Measurements from ENCODE around the gene TCF4. TPM values are rescaled to one million over a fixed set of nuclear protein-coding genes. Genes with fewer than 3 reads are reported as not detected.

The TCF4 gene
- polyA plus RNA-seq, 1 donor (not counting 4 experiments of a cell fraction or from before 2014, with no cell fraction given) = 9.7 TPM

DNA sequence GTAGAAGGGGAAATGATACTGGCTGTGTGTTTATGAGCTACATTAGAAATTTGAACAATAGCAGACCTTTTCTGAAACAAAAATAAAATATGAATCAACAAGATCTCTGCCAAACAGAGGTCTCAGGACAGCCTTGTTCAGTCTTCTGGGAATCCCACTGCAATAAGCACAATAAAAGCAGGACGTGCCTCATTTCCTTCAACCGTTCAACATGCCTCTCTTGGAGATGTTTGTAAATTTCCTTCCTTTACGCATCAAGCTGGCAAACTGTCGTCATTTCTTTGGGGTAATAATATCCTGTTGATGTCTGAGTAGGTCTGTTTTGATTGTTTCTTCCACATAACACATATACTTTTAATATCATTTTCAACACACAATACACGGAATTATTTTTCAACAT, 77.2 kb downstream of the TCF4 start:
- FAIRE-seq = no peak
- dilution Hi-C loops (cut with MboI; ENCODE audit: extremely low pct_ligation_motif_present, low sequenced_read_pairs) = no loop called here
- no peak for TF ChIP-seq EZH2 (IDR thresholded peaks at IDR 0.05; ENCODE audit: low read length)
- TF ChIP-seq, protein P1, sequence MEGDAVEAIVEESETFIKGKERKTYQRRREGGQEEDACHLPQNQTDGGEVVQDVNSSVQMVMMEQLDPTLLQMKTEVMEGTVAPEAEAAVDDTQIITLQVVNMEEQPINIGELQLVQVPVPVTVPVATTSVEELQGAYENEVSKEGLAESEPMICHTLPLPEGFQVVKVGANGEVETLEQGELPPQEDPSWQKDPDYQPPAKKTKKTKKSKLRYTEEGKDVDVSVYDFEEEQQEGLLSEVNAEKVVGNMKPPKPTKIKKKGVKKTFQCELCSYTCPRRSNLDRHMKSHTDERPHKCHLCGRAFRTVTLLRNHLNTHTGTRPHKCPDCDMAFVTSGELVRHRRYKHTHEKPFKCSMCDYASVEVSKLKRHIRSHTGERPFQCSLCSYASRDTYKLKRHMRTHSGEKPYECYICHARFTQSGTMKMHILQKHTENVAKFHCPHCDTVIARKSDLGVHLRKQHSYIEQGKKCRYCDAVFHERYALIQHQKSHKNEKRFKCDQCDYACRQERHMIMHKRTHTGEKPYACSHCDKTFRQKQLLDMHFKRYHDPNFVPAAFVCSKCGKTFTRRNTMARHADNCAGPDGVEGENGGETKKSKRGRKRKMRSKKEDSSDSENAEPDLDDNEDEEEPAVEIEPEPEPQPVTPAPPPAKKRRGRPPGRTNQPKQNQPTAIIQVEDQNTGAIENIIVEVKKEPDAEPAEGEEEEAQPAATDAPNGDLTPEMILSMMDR (optimal IDR thresholded peaks at IDR 0.05 in 1 of 3, IDR thresholded peaks at IDR 0.05 in 1 of 3, conservative IDR thresholded peaks at IDR 0.05 in 1 of 3; ENCODE audit: extremely low read depth in 1 of 3, insufficient read depth in 2 of 3, low read length in 3 of 3) = no peak
- DNase-seq (ENCODE audit: low read depth, low spot score) = no peak
- Histone ChIP-seq H3K4me1 (ENCODE audit: control insufficient read depth, extremely low read depth, insufficient read depth, low read length) (peaks cover 19% of the 10 kb centered on the region), H3K36me3 (ENCODE audit: control insufficient read depth in 2 of 2, extremely low read depth in 1 of 2, insufficient read depth in 2 of 2, low read length in 2 of 2) (no peaks in the 10 kb centered on the region), H3K9me1 (ENCODE audit: control insufficient read depth, extremely low read depth, insufficient read depth, low read length) (no peaks in the 10 kb centered on the region), H3K9ac (ENCODE audit: control insufficient read depth, extremely low read depth, insufficient read depth, low read length) (no peak overlapping the region), H3K4me2 (ENCODE audit: control insufficient read depth, extremely low read depth, insufficient read depth, low read depth, low read length) (no peak overlapping the region), H4K20me1 (ENCODE audit: control insufficient read depth, extremely low read depth, insufficient read depth, low read length) (no peaks in the 10 kb centered on the region), H3K27me3 (ENCODE audit: control insufficient read depth, extremely low read depth, insufficient read depth, low read length) (no peaks in the 10 kb centered on the region), H3K79me2 (ENCODE audit: control insufficient read depth, insufficient read depth, low read length) (no peaks in the 10 kb centered on the region), H3K27ac (ENCODE audit: control insufficient read depth, insufficient read depth, low read length) (no peak overlapping the region), H2AFZ (ENCODE audit: control insufficient read depth, low read length) (no peak overlapping the region), H3K9me3 (ENCODE audit: control insufficient read depth, low read depth, low read length) (no peaks in the 10 kb centered on the region), H3K4me3 (ENCODE audit: control insufficient read depth in 2 of 3, extremely low read depth in 1 of 3, insufficient read depth in 2 of 3, low read depth in 1 of 3, low read length in 3 of 3) (no peak overlapping the region)

DNA sequence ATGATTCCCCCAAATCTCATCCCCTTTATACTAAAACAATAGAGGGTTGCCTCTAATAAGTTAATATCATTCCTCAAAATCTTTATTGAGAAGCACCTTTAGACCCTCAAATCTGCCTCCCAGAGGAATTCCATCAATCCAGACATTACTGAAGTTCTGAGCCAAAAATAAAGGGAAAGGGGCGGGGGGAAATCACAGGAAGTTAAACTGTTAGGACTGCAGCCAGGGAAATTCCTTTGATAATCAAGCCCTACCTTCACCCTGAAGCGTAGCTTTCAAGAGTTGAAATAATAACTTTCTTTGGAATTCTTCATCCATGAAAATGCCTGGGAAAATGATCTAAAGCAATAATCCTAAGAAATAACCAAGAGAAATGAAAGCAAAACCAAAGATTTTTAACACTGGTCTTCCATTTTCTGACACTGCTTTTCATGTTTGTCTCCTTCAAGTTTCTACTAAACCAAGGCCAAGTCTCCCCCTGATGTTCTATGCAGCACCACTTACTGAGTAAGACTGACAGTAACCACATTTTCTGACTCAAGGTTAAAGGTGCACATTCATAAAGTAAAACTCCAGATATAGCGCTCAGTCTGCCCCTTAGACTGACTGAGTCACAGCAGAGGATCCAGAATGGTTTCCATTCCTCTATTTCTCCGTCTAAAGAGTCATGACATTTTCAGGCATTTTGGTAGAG, 78.2 kb downstream of the TCF4 start:
- Histone ChIP-seq H3K9me3 (ENCODE audit: control insufficient read depth, low read depth, low read length) (no peaks in the 10 kb centered on the region), H3K4me2 (ENCODE audit: control insufficient read depth, extremely low read depth, insufficient read depth, low read depth, low read length) (peak overlapping the region; percentile 83), H3K79me2 (ENCODE audit: control insufficient read depth, insufficient read depth, low read length) (no peaks in the 10 kb centered on the region), H3K27ac (ENCODE audit: control insufficient read depth, insufficient read depth, low read length) (peak overlapping the region; percentile 25), H4K20me1 (ENCODE audit: control insufficient read depth, extremely low read depth, insufficient read depth, low read length) (no peaks in the 10 kb centered on the region), H3K4me3 (ENCODE audit: control insufficient read depth in 2 of 3, extremely low read depth in 1 of 3, insufficient read depth in 2 of 3, low read depth in 1 of 3, low read length in 3 of 3) (peak overlapping the region in 1 of 3 experiments; percentile 49), H3K27me3 (ENCODE audit: control insufficient read depth, extremely low read depth, insufficient read depth, low read length) (no peaks in the 10 kb centered on the region), H3K4me1 (ENCODE audit: control insufficient read depth, extremely low read depth, insufficient read depth, low read length) (peaks cover 19% of the 10 kb centered on the region), H3K36me3 (ENCODE audit: control insufficient read depth in 2 of 2, extremely low read depth in 1 of 2, insufficient read depth in 2 of 2, low read length in 2 of 2) (no peaks in the 10 kb centered on the region), H2AFZ (ENCODE audit: control insufficient read depth, low read length) (peak overlapping the region; percentile 70), H3K9me1 (ENCODE audit: control insufficient read depth, extremely low read depth, insufficient read depth, low read length) (no peaks in the 10 kb centered on the region), H3K9ac (ENCODE audit: control insufficient read depth, extremely low read depth, insufficient read depth, low read length) (peak overlapping the region; percentile 19)
- dilution Hi-C loops (cut with MboI; ENCODE audit: extremely low pct_ligation_motif_present, low sequenced_read_pairs) = no loop called here
- TF ChIP-seq EZH2 (IDR thresholded peaks at IDR 0.05; ENCODE audit: low read length) = no peak
- TF ChIP-seq, protein P1 (optimal IDR thresholded peaks at IDR 0.05 in 1 of 3, IDR thresholded peaks at IDR 0.05 in 1 of 3, conservative IDR thresholded peaks at IDR 0.05 in 1 of 3; ENCODE audit: extremely low read depth in 1 of 3, insufficient read depth in 2 of 3, low read length in 3 of 3) = no peak
- DNase-seq (ENCODE audit: low read depth, low spot score) (peak; percentile 4), FAIRE-seq (peak; percentile 88)

Measured in keratinocyte (primary cell).